ENCODE results near the gene LBHD1.
"Not testable (repeated sequence)": the region's sequence is repeated elsewhere in the genome, so short reads cannot be mapped to it uniquely, and the experiment has no call there.

The LBHD1 gene

GRCh38 chr11:62677714-62678113 lies 5.6 kb upstream of the LBHD1 start:
- peaks cover 25% of the 10 kb centered on the region for H3K4me1 ChIP-seq (ENCODE audit: control insufficient read depth, insufficient read depth, low read length, unreplicated experiment)
- peak overlapping the region; percentile 99 for H3K4me3 ChIP-seq (ENCODE audit: low read depth, low read length)
- no peaks in the 10 kb centered on the region for H3K27me3 ChIP-seq (ENCODE audit: insufficient read depth, low read length)
- H3K36me3 ChIP-seq (ENCODE audit: insufficient read depth, low read length), result no peaks in the 10 kb centered on the region
- peaks cover 20% of the 10 kb centered on the region for H3K79me2 ChIP-seq (ENCODE audit: control insufficient read depth, insufficient read depth, low read length, unreplicated experiment)
- H2AFZ ChIP-seq (ENCODE audit: low read length, unreplicated experiment), result no peak overlapping the region
- no peak overlapping the region for H3K27ac ChIP-seq (ENCODE audit: low read depth, low read length)

GRCh38 chr11:62677156-62677555 lies 5.1 kb upstream of the LBHD1 start:
- Histone ChIP-seq H3K79me2 (ENCODE audit: control insufficient read depth, insufficient read depth, low read length, unreplicated experiment) (peaks cover 24% of the 10 kb centered on the region), H3K27ac (ENCODE audit: low read depth, low read length) (no peak overlapping the region), H3K27me3 (ENCODE audit: insufficient read depth, low read length) (no peaks in the 10 kb centered on the region), H3K4me1 (ENCODE audit: control insufficient read depth, insufficient read depth, low read length, unreplicated experiment) (peaks cover 29% of the 10 kb centered on the region), H3K4me3 (ENCODE audit: low read depth, low read length) (peak overlapping the region; percentile 99; the same call in 1 of the 2 replicates), H2AFZ (ENCODE audit: low read length, unreplicated experiment) (no peak overlapping the region), H3K36me3 (ENCODE audit: insufficient read depth, low read length) (no peaks in the 10 kb centered on the region)

- Histone ChIP-seq H3K79me2 (ENCODE audit: control insufficient read depth, insufficient read depth, low read length, unreplicated experiment) (peaks cover 28% of the 10 kb centered on the region), H3K27me3 (ENCODE audit: insufficient read depth, low read length) (no peaks in the 10 kb centered on the region), H3K27ac (ENCODE audit: low read depth, low read length) (no peak overlapping the region), H3K4me1 (ENCODE audit: control insufficient read depth, insufficient read depth, low read length, unreplicated experiment) (peaks cover 29% of the 10 kb centered on the region), H3K4me3 (ENCODE audit: low read depth, low read length) (no peak overlapping the region), H3K36me3 (ENCODE audit: insufficient read depth, low read length) (no peaks in the 10 kb centered on the region), H2AFZ (ENCODE audit: low read length, unreplicated experiment) (no peak overlapping the region)
These were observed 4.6 kb upstream of the LBHD1 start for GRCh38 chr11:62676698-62677097.

- not testable (repeated sequence) for H3K27me3 ChIP-seq (ENCODE audit: insufficient read depth, low read length); H3K36me3 ChIP-seq (ENCODE audit: insufficient read depth, low read length); H3K27ac ChIP-seq (ENCODE audit: low read depth, low read length); H3K4me3 ChIP-seq (ENCODE audit: low read depth, low read length); H2AFZ ChIP-seq (ENCODE audit: low read length, unreplicated experiment)
- Histone ChIP-seq H3K79me2 (ENCODE audit: control insufficient read depth, insufficient read depth, low read length, unreplicated experiment) (peaks cover 28% of the 10 kb centered on the region), H3K4me1 (ENCODE audit: control insufficient read depth, insufficient read depth, low read length, unreplicated experiment) (peaks cover 22% of the 10 kb centered on the region)
These were observed 3.3 kb upstream of the LBHD1 start for GRCh38 chr11:62675415-62675814.

GRCh38 chr11:62673196-62673525 lies 1.1 kb upstream of the LBHD1 start:
- Histone ChIP-seq H3K79me2 (ENCODE audit: control insufficient read depth, insufficient read depth, low read length, unreplicated experiment) (peaks cover 21% of the 10 kb centered on the region), H3K27me3 (ENCODE audit: insufficient read depth, low read length) (no peaks in the 10 kb centered on the region), H2AFZ (ENCODE audit: low read length, unreplicated experiment) (no peak overlapping the region), H3K4me3 (ENCODE audit: low read depth, low read length) (peak overlapping the region; percentile 84; the same call in 1 of the 2 replicates), H3K4me1 (ENCODE audit: control insufficient read depth, insufficient read depth, low read length, unreplicated experiment) (peaks cover 31% of the 10 kb centered on the region), H3K27ac (ENCODE audit: low read depth, low read length) (peak overlapping the region; percentile 34), H3K36me3 (ENCODE audit: insufficient read depth, low read length) (no peaks in the 10 kb centered on the region)

GRCh38 chr11:62671236-62671607 lies 845 bp downstream of the LBHD1 start:
- peaks cover 35% of the 10 kb centered on the region for H3K4me1 ChIP-seq (ENCODE audit: control insufficient read depth, insufficient read depth, low read length, unreplicated experiment)
- H3K36me3 ChIP-seq (ENCODE audit: insufficient read depth, low read length), result peaks cover 12% of the 10 kb centered on the region; the same call in 1 of the 2 replicates
- H3K27me3 ChIP-seq (ENCODE audit: insufficient read depth, low read length), result no peaks in the 10 kb centered on the region
- peak overlapping the region; percentile 73 for H2AFZ ChIP-seq (ENCODE audit: low read length, unreplicated experiment)
- H3K79me2 ChIP-seq (ENCODE audit: control insufficient read depth, insufficient read depth, low read length, unreplicated experiment), result peaks cover 34% of the 10 kb centered on the region
- H3K4me3 ChIP-seq (ENCODE audit: low read depth, low read length), result peak overlapping the region; percentile 84
- H3K27ac ChIP-seq (ENCODE audit: low read depth, low read length), result peak overlapping the region; percentile 73

GRCh38 chr11:62669420-62670161 lies 2.5 kb downstream of the LBHD1 start:
- peaks cover 36% of the 10 kb centered on the region for H3K4me1 ChIP-seq (ENCODE audit: control insufficient read depth, insufficient read depth, low read length, unreplicated experiment)

GRCh38 chr11:62667460-62667859 lies 4.6 kb downstream of the LBHD1 start:
- H3K36me3 ChIP-seq (ENCODE audit: insufficient read depth, low read length), result peaks cover 15% of the 10 kb centered on the region; the same call in 1 of the 2 replicates
- H2AFZ ChIP-seq (ENCODE audit: low read length, unreplicated experiment), result no peak overlapping the region
- H3K27ac ChIP-seq (ENCODE audit: low read depth, low read length), result 0 out of 2 replicates have a peak overlapping the region, but pooled peaks have one; percentile 10
- peaks cover 45% of the 10 kb centered on the region for H3K79me2 ChIP-seq (ENCODE audit: control insufficient read depth, insufficient read depth, low read length, unreplicated experiment)
- H3K4me3 ChIP-seq (ENCODE audit: low read depth, low read length), result peak overlapping the region; percentile 99
- no peaks in the 10 kb centered on the region for H3K27me3 ChIP-seq (ENCODE audit: insufficient read depth, low read length)
- peaks cover 28% of the 10 kb centered on the region for H3K4me1 ChIP-seq (ENCODE audit: control insufficient read depth, insufficient read depth, low read length, unreplicated experiment)

More at GRCh38 chr11:62669420-62670161, 2.5 kb downstream of the LBHD1 start:
- Histone ChIP-seq H3K79me2 (ENCODE audit: control insufficient read depth, insufficient read depth, low read length, unreplicated experiment) (peaks cover 47% of the 10 kb centered on the region), H3K27me3 (ENCODE audit: insufficient read depth, low read length) (no peaks in the 10 kb centered on the region), H2AFZ (ENCODE audit: low read length, unreplicated experiment) (no peak overlapping the region), H3K27ac (ENCODE audit: low read depth, low read length) (peak overlapping the region; percentile 19), H3K36me3 (ENCODE audit: insufficient read depth, low read length) (peaks cover 12% of the 10 kb centered on the region; the same call in 1 of the 2 replicates), H3K4me3 (ENCODE audit: low read depth, low read length) (peak overlapping the region; percentile 11; the same call in 1 of the 2 replicates)

GRCh38 chr11:62666259-62666926 lies 5.7 kb downstream of the LBHD1 start:
- Histone ChIP-seq H3K4me3 (ENCODE audit: low read depth, low read length) (peak overlapping the region; percentile 99), H3K79me2 (ENCODE audit: control insufficient read depth, insufficient read depth, low read length, unreplicated experiment) (peaks cover 37% of the 10 kb centered on the region), H3K27me3 (ENCODE audit: insufficient read depth, low read length) (no peaks in the 10 kb centered on the region), H2AFZ (ENCODE audit: low read length, unreplicated experiment) (no peak overlapping the region), H3K4me1 (ENCODE audit: control insufficient read depth, insufficient read depth, low read length, unreplicated experiment) (peaks cover 26% of the 10 kb centered on the region), H3K27ac (ENCODE audit: low read depth, low read length) (peak overlapping the region; percentile 62; the same call in 1 of the 2 replicates), H3K36me3 (ENCODE audit: insufficient read depth, low read length) (peaks cover 15% of the 10 kb centered on the region; the same call in 1 of the 2 replicates)

- Histone ChIP-seq H3K4me3 (ENCODE audit: low read depth, low read length) (peak overlapping the region; percentile 99), H3K27me3 (ENCODE audit: insufficient read depth, low read length) (no peaks in the 10 kb centered on the region), H3K27ac (ENCODE audit: low read depth, low read length) (peak overlapping the region; percentile 62), H2AFZ (ENCODE audit: low read length, unreplicated experiment) (no peak overlapping the region), H3K36me3 (ENCODE audit: insufficient read depth, low read length) (peaks cover 15% of the 10 kb centered on the region; the same call in 1 of the 2 replicates), H3K4me1 (ENCODE audit: control insufficient read depth, insufficient read depth, low read length, unreplicated experiment) (peaks cover 26% of the 10 kb centered on the region), H3K79me2 (ENCODE audit: control insufficient read depth, insufficient read depth, low read length, unreplicated experiment) (peaks cover 37% of the 10 kb centered on the region)
These were observed 6.3 kb downstream of the LBHD1 start for GRCh38 chr11:62665599-62666258.
